Smooth muscle cell (in vitro differentiated cells): ENCODE data around the gene WASF2. TPM values are rescaled to one million over a fixed set of nuclear protein-coding genes. Genes with fewer than 3 reads are reported as not detected.

Experiments used
- DNase-seq: peaks from one replicate; lab custom pipeline; 2025; ENCODE audit not compliant: unreplicated experiment; lab: John Stamatoyannopoulos, UW
- H2AFZ ChIP-seq: fragments of 200-600 bp; sonication (generic); 2 replicates; pipeline ENCODE4 v1.6.0; 2016; ENCODE audit warnings: antibody characterized with exemption, low read depth, mild to moderate bottlenecking
- H3F3A ChIP-seq: fragments of 200-600 bp; sonication (generic); 2 replicates; pipeline ENCODE4 v1.6.0; 2017; ENCODE audit warnings: antibody characterized with exemption, low read depth
- H3K27ac ChIP-seq: fragments of 200-600 bp; sonication (generic); 2 replicates; pipeline ENCODE4 v1.5.1; 2016; ENCODE audit warnings: low read depth, mild to moderate bottlenecking
- H3K27me3 ChIP-seq: fragments of 200-600 bp; sonication (generic); 2 replicates; pipeline ENCODE4 v1.6.1; 2016; ENCODE audit warnings: low read depth, mild to moderate bottlenecking
- H3K36me3 ChIP-seq: fragments of 200-600 bp; sonication (generic); 2 replicates; pipeline ENCODE4 v1.5.1; 2016; ENCODE audit warnings: low read depth
- H3K4me1 ChIP-seq: fragments of 200-600 bp; sonication (generic); 2 replicates; pipeline ENCODE4 v1.5.1; 2016; ENCODE audit warnings: low read depth
- H3K4me2 ChIP-seq: fragments of 200-600 bp; sonication (generic); 2 replicates; pipeline ENCODE4 v1.6.0; 2016; ENCODE audit warnings: mild to moderate bottlenecking
- H3K4me3 ChIP-seq: fragments of 200-600 bp; sonication (generic); 2 replicates; pipeline ENCODE4 v1.5.1; 2016; ENCODE audit warnings: mild to moderate bottlenecking
- H3K79me2 ChIP-seq: fragments of 200-600 bp; sonication (generic); 2 replicates; pipeline ENCODE4 v1.6.0; 2016; ENCODE audit warnings: low read depth, mild to moderate bottlenecking
- H3K9ac ChIP-seq: fragments of 200-600 bp; sonication (generic); 2 replicates; pipeline ENCODE4 v1.6.0; 2016; ENCODE audit warnings: low read depth
- H3K9me3 ChIP-seq: fragments of 200-600 bp; sonication (generic); replicated peaks from 2 replicates; pipeline ENCODE4 v1.5.1; 2016; ENCODE audit warnings: low read depth
- H4K20me1 ChIP-seq: fragments of 200-600 bp; sonication (generic); 2 replicates; pipeline ENCODE4 v1.6.0; 2016; ENCODE audit warnings: low read depth
- WGBS: methylation state at CpG from one replicate; pipeline ENCODE4 v1.1.7; 2016; ENCODE audit warnings: low lambda C conversion rate; 5-methylcytosine and 5-hydroxymethylcytosine counted together
- polyA plus RNA-seq: library from polyadenylated mRNA; unstranded; fragments of >200 nt; fragmentation: Nextera tagmentation; extraction: Ambion mirVana; gene quantifications from 2 replicates; pipeline ENCODE4 v1.2.1, GENCODE V29; 2016
- total RNA-seq: library from RNA; depleted of rRNA; stranded (reverse); fragments of >200 nt; gene quantifications from 2 replicates; pipeline ENCODE4 v1.2.3, GENCODE V29; 2014
- TF ChIP-seq, protein P1 (sequence below): fragments of 200-600 bp; sonication (generic); IDR thresholded peaks from 2 replicates; pipeline ENCODE4 v1.5.1; 2017; ENCODE audit warnings: borderline replicate concordance, mild to moderate bottlenecking, antibody characterized with exemption; ENCODE audit not compliant: insufficient read depth, poor library complexity, severe bottlenecking

WASF2 gene
- total and polyA plus RNA-seq, 2 experiments from 2014 or later, result 34.3 to 46.1 TPM

- H3K4me1 ChIP-seq, result peaks cover 9% of the 10 kb centered on the region
- WGBS, result 93% methylated on average over 13 of the region's 13 CpGs
- TF ChIP-seq, protein P1, sequence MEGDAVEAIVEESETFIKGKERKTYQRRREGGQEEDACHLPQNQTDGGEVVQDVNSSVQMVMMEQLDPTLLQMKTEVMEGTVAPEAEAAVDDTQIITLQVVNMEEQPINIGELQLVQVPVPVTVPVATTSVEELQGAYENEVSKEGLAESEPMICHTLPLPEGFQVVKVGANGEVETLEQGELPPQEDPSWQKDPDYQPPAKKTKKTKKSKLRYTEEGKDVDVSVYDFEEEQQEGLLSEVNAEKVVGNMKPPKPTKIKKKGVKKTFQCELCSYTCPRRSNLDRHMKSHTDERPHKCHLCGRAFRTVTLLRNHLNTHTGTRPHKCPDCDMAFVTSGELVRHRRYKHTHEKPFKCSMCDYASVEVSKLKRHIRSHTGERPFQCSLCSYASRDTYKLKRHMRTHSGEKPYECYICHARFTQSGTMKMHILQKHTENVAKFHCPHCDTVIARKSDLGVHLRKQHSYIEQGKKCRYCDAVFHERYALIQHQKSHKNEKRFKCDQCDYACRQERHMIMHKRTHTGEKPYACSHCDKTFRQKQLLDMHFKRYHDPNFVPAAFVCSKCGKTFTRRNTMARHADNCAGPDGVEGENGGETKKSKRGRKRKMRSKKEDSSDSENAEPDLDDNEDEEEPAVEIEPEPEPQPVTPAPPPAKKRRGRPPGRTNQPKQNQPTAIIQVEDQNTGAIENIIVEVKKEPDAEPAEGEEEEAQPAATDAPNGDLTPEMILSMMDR, result no peak
These were observed 133.7 kb downstream of the WASF2 start for GRCh38 chr1:27356277-27356618.

GRCh38 chr1:27355683-27356082, 134.3 kb downstream of the WASF2 start:
- H3K4me3 ChIP-seq, result no peak overlapping the region
- H4K20me1 ChIP-seq, result no peaks in the 10 kb centered on the region
- WGBS, result 92% methylated on average over 5 of the region's 5 CpGs
- no peaks in the 10 kb centered on the region for H3K36me3 ChIP-seq
- no peak overlapping the region for H3K27ac ChIP-seq
- no peak overlapping the region for H3K4me2 ChIP-seq
- H3K79me2 ChIP-seq, result no peaks in the 10 kb centered on the region
- H3K9me3 ChIP-seq, result no peaks in the 10 kb centered on the region
- DNase-seq, result no peak
- no peaks in the 10 kb centered on the region for H3K27me3 ChIP-seq
- H3K9ac ChIP-seq, result no peak overlapping the region
- TF ChIP-seq, protein P1, result no peak
- no peaks in the 10 kb centered on the region for H3F3A ChIP-seq
- H3K4me1 ChIP-seq, result peaks cover 6% of the 10 kb centered on the region
- no peak overlapping the region for H2AFZ ChIP-seq

More at GRCh38 chr1:27356277-27356618, 133.7 kb downstream of the WASF2 start:
- Histone ChIP-seq H3K27me3 (no peaks in the 10 kb centered on the region), H3K4me2 (no peak overlapping the region), H3K27ac (no peak overlapping the region), H3F3A (no peaks in the 10 kb centered on the region), H3K9ac (no peak overlapping the region), H3K79me2 (no peaks in the 10 kb centered on the region), H3K9me3 (no peaks in the 10 kb centered on the region), H3K4me3 (no peak overlapping the region), H3K36me3 (no peaks in the 10 kb centered on the region), H2AFZ (no peak overlapping the region), H4K20me1 (no peaks in the 10 kb centered on the region)
- DNase-seq, result no peak

Other genes with a start within 250 kb of the WASF2 start
- gene TMEM222, start 168.0 kb downstream of the WASF2 start, total RNA-seq, result 23.6 and 28.0 TPM in 2 replicates
- 49.3 and 60.7 TPM in 2 replicates for gene TMEM222, start 168.0 kb downstream of the WASF2 start, polyA plus RNA-seq
- 15.2 and 16.5 TPM in 2 replicates for gene SYTL1, start 148.1 kb downstream of the WASF2 start, total RNA-seq
- gene SYTL1, start 148.1 kb downstream of the WASF2 start, polyA plus RNA-seq, result 14.2 and 48.1 TPM in 2 replicates
- 9.1 and 14.1 TPM in 2 replicates for gene MAP3K6, start 123.2 kb downstream of the WASF2 start, total RNA-seq
- gene MAP3K6, start 123.2 kb downstream of the WASF2 start, polyA plus RNA-seq, result 29.0 and 45.7 TPM in 2 replicates
- gene FCN3, start 115.3 kb downstream of the WASF2 start, total RNA-seq, result not detected in 2 replicates
- gene FCN3, start 115.3 kb downstream of the WASF2 start, polyA plus RNA-seq, result 0.69 TPM in 1 of 2 replicates, not detected in the other
- 0.09 and 0.31 TPM in 2 replicates for gene CD164L2, start 106.8 kb downstream of the WASF2 start, total RNA-seq
- 0.45 TPM in 1 of 2 replicates, not detected in the other for gene CD164L2, start 106.8 kb downstream of the WASF2 start, polyA plus RNA-seq
- 2.7 and 3.9 TPM in 2 replicates for gene GPR3, start 97.5 kb downstream of the WASF2 start, total RNA-seq
- gene GPR3, start 97.5 kb downstream of the WASF2 start, polyA plus RNA-seq, result 3.9 and 4.0 TPM in 2 replicates
- 8.4 and 12.2 TPM in 2 replicates for gene AHDC1, start 114.0 kb upstream of the WASF2 start, total RNA-seq
- gene AHDC1, start 114.0 kb upstream of the WASF2 start, polyA plus RNA-seq, result 12.2 and 15.6 TPM in 2 replicates
- 1.3 TPM in 1 of 2 replicates, not detected in the other for gene FGR, start 145.0 kb upstream of the WASF2 start, total RNA-seq
- 0.10 and 0.65 TPM in 2 replicates for gene FGR, start 145.0 kb upstream of the WASF2 start, polyA plus RNA-seq
- 16.3 and 26.7 TPM in 2 replicates for gene IFI6, start 182.0 kb upstream of the WASF2 start, total RNA-seq
- 43.7 and 51.5 TPM in 2 replicates for gene IFI6, start 182.0 kb upstream of the WASF2 start, polyA plus RNA-seq
- 9.0 and 16.0 TPM in 2 replicates for gene FAM76A, start 235.8 kb upstream of the WASF2 start, total RNA-seq
- gene FAM76A, start 235.8 kb upstream of the WASF2 start, polyA plus RNA-seq, result 2.3 and 3.1 TPM in 2 replicates